Liver (tissue), 1 donor: ENCODE data around the gene TSPAN5.

Source experiments
- MAX ChIP-seq: IDR thresholded peaks from 2 replicates; pipeline ENCODE4 v1.6.1; 2016; ENCODE audit warnings: antibody characterized with exemption
- YY1 ChIP-seq: IDR thresholded peaks from 2 replicates; pipeline ENCODE4 v1.6.1; 2016; ENCODE audit warnings: antibody characterized with exemption, mild to moderate bottlenecking

DNA sequence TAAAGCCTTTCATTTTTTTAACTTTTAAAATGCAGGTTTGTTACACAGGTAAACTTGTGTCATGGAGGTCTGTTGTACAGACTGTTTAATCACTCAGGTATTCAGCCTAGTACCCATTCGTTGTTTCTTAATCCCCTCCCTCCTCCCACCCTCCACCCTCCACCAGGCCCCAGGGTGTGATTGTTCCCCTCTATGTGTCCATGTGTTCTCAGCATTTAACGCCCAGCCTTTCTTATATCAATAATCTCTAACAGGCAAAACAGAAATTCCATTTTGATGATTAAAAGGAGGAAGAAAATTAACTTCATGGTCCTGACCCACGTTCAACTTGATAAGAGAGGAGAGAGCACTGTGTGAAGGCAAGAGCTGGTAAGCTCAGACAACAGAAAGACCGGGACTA lies 75.1 kb downstream of the TSPAN5 start:
- TF ChIP-seq MAX = no peak
- TF ChIP-seq YY1 = no peak
